Nephron progenitor cell (in vitro differentiated cells): Measurements from ENCODE around the gene MAP2K2.

Experiments
- DNase-seq: peaks from one replicate; pipeline ENCODE4 v3.0.0; 2021
- H3K27ac Mint-ChIP-seq: 2 replicates; pipeline ENCODE4 v1.8.0; 2021; ENCODE audit warnings: mild to moderate bottlenecking, moderate library complexity, mixed read lengths
- H3K27me3 Mint-ChIP-seq: 2 replicates; pipeline ENCODE4 v1.8.0; 2021; ENCODE audit warnings: mild to moderate bottlenecking, low read depth, mixed read lengths; ENCODE audit not compliant: poor library complexity
- H3K36me3 Mint-ChIP-seq: 2 replicates; pipeline ENCODE4 v1.8.0; 2021; ENCODE audit warnings: low read depth, mixed read lengths
- H3K4me1 Mint-ChIP-seq: 2 replicates; pipeline ENCODE4 v1.8.0; 2021; ENCODE audit warnings: mixed read lengths
- H3K4me3 Mint-ChIP-seq: 2 replicates; pipeline ENCODE4 v1.8.0; 2021; ENCODE audit warnings: mild to moderate bottlenecking, moderate library complexity, mixed read lengths
- H3K9me3 Mint-ChIP-seq: 2 replicates; pipeline ENCODE4 v1.8.0; 2021; ENCODE audit warnings: mild to moderate bottlenecking, moderate library complexity, mixed read lengths
- CTCF ChIP-seq: fragments of 200-600 bp; sonication (generic); IDR thresholded peaks from 2 replicates; pipeline ENCODE4 v1.5.0; 2021; ENCODE audit warnings: antibody characterized with exemption

Gene MAP2K2

GRCh38 chr19:4157164-4157563, 33.2 kb upstream of the MAP2K2 start:
- no peaks in the 10 kb centered on the region for H3K36me3 Mint-ChIP-seq
- no peak overlapping the region for H3K4me3 Mint-ChIP-seq
- no peak for TF ChIP-seq CTCF
- peaks cover 64% of the 10 kb centered on the region for H3K27me3 Mint-ChIP-seq
- no peaks in the 10 kb centered on the region for H3K9me3 Mint-ChIP-seq
- no peak for DNase-seq
- H3K27ac Mint-ChIP-seq: no peak overlapping the region
- no peaks in the 10 kb centered on the region for H3K4me1 Mint-ChIP-seq

DNA sequence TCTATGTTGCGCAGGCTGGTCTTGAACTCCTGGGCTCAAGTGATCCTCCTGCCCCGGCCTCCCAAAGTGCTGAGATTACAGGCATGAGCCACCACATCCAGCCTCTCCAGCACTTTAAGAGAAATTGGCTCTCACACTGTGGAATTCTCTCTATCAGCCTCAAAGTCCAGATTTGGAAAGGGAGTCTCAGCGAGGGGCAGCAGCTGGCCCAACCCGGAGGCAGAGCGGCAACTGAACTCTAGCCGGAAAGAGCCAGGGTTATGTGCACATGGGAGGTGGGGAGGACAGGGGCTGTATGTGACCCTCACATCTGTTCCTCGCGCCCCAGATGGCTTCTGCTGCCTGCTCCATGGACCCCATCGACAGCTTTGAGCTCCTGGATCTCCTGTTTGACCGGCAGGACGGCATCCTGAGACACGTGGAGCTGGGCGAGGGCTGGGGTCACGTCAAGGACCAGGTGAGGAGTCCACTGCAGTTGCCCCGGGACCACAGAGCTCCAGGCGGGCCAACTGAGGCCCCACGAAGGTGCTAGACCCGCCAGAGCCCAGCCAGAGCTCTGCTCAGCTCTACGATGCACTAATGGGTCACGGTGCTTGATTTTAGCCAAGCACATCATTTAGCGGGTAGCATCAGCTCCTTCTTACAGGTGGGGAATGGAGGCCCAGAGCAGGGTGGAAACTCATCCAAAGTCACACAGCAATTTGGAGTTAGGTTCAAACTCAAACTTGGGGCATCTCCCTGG, 30.8 kb upstream of the MAP2K2 start:
- Mint-ChIP-seq H3K9me3 (no peaks in the 10 kb centered on the region), H3K4me3 (no peak overlapping the region), H3K27me3 (peaks cover 70% of the 10 kb centered on the region), H3K27ac (no peak overlapping the region), H3K4me1 (peaks cover 1% of the 10 kb centered on the region), H3K36me3 (no peaks in the 10 kb centered on the region)
- no peak for TF ChIP-seq CTCF
- no peak for DNase-seq

- no peak for DNase-seq
- H3K27me3 Mint-ChIP-seq: peaks cover 71% of the 10 kb centered on the region
- H3K27ac Mint-ChIP-seq: no peak overlapping the region
- H3K36me3 Mint-ChIP-seq: no peaks in the 10 kb centered on the region
- H3K9me3 Mint-ChIP-seq: peaks cover under 1% of the 10 kb centered on the region
- TF ChIP-seq CTCF: no peak
- no peak overlapping the region for H3K4me3 Mint-ChIP-seq
- peaks cover 6% of the 10 kb centered on the region for H3K4me1 Mint-ChIP-seq
These were observed 28.5 kb upstream of the MAP2K2 start for GRCh38 chr19:4152241-4152998.

DNA sequence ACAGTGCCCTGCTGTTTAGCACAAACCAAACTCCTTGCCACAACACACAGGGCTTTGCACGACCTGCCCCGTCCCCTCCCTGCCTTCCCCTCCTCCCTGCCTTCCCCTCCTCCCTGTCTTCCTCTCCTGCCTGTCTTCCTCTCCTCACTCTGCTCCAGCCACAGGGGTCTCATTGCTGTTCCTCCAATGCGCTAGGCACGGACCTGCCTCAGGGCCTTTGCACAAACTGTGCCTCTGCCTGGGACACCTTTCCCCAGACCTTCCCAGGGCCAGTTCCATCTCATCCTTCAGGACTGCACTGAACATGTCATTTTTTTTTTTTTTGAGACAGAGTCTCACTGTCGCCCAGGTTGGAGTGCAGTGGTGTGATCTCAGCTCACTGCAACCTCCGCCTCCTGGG, 27.7 kb upstream of the MAP2K2 start:
- Mint-ChIP-seq H3K9me3 (peaks cover 3% of the 10 kb centered on the region), H3K36me3 (no peaks in the 10 kb centered on the region), H3K27me3 (peaks cover 79% of the 10 kb centered on the region), H3K4me3 (no peak overlapping the region), H3K4me1 (peaks cover 6% of the 10 kb centered on the region), H3K27ac (no peak overlapping the region)
- no peak for DNase-seq
- no peak for TF ChIP-seq CTCF

GRCh38 chr19:4149518-4150288, 25.8 kb upstream of the MAP2K2 start:
- H3K36me3 Mint-ChIP-seq: no peaks in the 10 kb centered on the region
- TF ChIP-seq CTCF: no peak
- peaks cover 76% of the 10 kb centered on the region for H3K27me3 Mint-ChIP-seq
- H3K4me1 Mint-ChIP-seq: peaks cover 6% of the 10 kb centered on the region
- H3K9me3 Mint-ChIP-seq: peaks cover 3% of the 10 kb centered on the region
- no peak overlapping the region for H3K4me3 Mint-ChIP-seq
- no peak for DNase-seq
- H3K27ac Mint-ChIP-seq: no peak overlapping the region
